ENCODE measurements around the gene SERTAD1. TPM values are rescaled to one million over a fixed set of nuclear protein-coding genes. Genes with fewer than 3 reads are reported as not detected.

The SERTAD1 gene
- polyA plus RNA-seq, 1 experiment: 21.9 TPM

DNA sequence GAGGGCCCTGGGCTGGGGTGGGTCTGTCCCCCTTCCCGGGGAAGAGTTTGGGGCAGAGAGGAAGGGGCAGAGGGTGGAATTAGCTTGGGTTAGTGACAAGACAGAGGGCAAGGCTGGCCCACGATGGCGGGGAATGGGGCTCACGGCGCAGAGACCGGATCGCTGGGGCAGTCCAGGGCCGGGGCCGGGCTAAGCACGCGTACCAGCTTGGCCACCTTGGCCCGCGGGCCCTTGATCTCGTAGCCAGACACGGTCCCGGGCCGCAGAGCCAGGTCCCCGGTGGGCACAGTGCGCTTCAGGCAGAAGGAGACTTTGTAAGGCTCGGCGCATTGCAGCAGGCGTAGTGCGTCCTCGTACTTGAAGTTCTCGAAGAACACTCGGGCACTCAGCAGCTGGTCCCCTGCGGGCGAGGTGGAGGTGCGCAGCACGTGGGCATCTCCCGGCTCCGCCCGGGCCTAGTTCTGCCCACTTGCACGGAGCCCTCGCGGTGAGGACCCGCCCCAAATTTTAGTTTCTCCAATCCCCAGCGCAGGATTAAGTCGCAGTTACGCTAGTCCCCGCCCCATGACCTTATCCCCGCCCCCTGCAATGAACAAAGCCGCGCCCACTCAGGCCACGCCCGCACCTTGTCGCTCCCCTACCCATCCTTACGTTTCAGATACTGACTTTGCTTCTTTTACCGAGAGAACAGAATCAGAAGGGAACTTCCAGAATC, 27.2 kb downstream of the SERTAD1 start:
- H3K36me3 ChIP-seq (ENCODE audit: control insufficient read depth, insufficient read depth, low read length): no peaks in the 10 kb centered on the region
- H3K4me3 ChIP-seq (ENCODE audit: low read depth, low read length): no peak overlapping the region; the same call in 1 of the 2 replicates
- CTCF ChIA-PET: no interaction called here
- peaks cover 1% of the 10 kb centered on the region; the same call in 1 of the 2 replicates for H3K27me3 ChIP-seq (ENCODE audit: control insufficient read depth, insufficient read depth, low read length)
- POLR2A ChIA-PET: no interaction called here
- TF ChIP-seq, protein P1, sequence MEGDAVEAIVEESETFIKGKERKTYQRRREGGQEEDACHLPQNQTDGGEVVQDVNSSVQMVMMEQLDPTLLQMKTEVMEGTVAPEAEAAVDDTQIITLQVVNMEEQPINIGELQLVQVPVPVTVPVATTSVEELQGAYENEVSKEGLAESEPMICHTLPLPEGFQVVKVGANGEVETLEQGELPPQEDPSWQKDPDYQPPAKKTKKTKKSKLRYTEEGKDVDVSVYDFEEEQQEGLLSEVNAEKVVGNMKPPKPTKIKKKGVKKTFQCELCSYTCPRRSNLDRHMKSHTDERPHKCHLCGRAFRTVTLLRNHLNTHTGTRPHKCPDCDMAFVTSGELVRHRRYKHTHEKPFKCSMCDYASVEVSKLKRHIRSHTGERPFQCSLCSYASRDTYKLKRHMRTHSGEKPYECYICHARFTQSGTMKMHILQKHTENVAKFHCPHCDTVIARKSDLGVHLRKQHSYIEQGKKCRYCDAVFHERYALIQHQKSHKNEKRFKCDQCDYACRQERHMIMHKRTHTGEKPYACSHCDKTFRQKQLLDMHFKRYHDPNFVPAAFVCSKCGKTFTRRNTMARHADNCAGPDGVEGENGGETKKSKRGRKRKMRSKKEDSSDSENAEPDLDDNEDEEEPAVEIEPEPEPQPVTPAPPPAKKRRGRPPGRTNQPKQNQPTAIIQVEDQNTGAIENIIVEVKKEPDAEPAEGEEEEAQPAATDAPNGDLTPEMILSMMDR (IDR thresholded peaks at IDR 0.05; ENCODE audit: insufficient read depth, low read depth, low read length): no peak
- no peak for DNase-seq (ENCODE audit: low read depth)

DNA sequence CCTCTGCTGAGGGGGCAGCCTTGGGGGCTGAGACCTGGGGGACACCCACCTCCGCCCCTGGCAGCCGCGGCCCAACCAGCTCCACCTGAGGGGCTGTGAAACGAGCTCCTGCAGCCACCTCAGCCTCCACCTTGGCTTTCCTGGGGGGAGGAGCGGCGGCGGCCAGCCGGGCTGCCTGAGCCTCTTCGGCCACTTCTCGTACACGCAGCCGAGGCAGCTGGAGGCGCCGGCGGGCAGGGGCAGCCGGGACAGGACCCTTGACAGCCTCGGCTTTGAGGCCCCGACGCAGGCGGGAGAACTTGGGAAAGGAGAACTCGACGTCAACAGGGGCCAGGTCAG, 28.3 kb downstream of the SERTAD1 start:
- POLR2A ChIA-PET: no interaction called here

DNA sequence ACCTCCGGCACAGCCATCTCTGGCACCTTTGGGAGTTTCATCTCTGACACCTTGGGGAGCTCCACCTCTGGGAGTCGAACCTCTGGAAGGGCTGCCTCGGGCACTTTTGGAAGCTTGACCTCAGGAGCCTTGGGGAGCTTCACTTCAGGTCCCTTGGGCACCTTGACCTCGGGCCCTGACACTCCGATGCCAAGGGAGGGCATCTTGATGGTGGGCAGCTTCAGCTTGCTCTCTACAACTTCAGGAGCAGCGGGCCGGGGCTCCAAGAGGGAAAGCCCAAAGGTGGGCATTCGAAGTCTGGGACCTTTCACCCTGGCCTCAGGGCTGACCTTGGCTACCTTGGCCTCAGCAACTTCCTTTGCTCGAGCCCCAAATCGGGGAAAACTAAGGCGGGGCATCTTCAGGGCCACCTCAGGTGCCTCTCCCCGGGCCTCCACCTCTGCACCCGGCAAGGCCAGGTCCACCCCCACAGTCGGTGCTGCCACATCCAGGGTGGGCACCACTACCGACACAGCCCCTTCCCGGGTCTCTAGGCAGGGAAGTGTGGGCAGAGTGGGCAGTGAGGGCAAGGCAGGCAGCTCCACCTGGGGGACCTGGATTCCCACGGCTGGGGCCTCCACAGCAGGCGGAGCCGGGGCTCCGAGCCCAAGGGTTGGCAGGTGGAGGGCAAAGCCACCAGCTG, 28.8 kb downstream of the SERTAD1 start:
- ChIA-PET CTCF (interaction anchor here (1.3 to 1.7 kb wide), 2 partner anchors 17 to 24 kb away, joined by 4 to 8 read pairs; no protein-coding TSS in a partner anchor), POLR2A (no interaction called here)
- Histone ChIP-seq H3K4me3 (ENCODE audit: low read depth, low read length) (no peak overlapping the region), H3K27me3 (ENCODE audit: control insufficient read depth, insufficient read depth, low read length) (peaks cover 1% of the 10 kb centered on the region; the same call in 1 of the 2 replicates), H3K36me3 (ENCODE audit: control insufficient read depth, insufficient read depth, low read length) (no peaks in the 10 kb centered on the region)
- DNase-seq (ENCODE audit: low read depth): no peak
- TF ChIP-seq, protein P1 (IDR thresholded peaks at IDR 0.05; ENCODE audit: insufficient read depth, low read depth, low read length): no peak

More for the DNA sequence above, 28.3 kb downstream of the SERTAD1 start:
- Histone ChIP-seq H3K4me3 (ENCODE audit: low read depth, low read length) (no peak overlapping the region), H3K36me3 (ENCODE audit: control insufficient read depth, insufficient read depth, low read length) (no peaks in the 10 kb centered on the region), H3K27me3 (ENCODE audit: control insufficient read depth, insufficient read depth, low read length) (peaks cover 1% of the 10 kb centered on the region; the same call in 1 of the 2 replicates)
- no peak for DNase-seq (ENCODE audit: low read depth)
- CTCF ChIA-PET: interaction anchor here (1.7 kb wide), 1 partner anchor 23 kb away, joined by 8 read pairs; no protein-coding TSS in a partner anchor
- TF ChIP-seq, protein P1 (IDR thresholded peaks at IDR 0.05; ENCODE audit: insufficient read depth, low read depth, low read length): no peak

DNA sequence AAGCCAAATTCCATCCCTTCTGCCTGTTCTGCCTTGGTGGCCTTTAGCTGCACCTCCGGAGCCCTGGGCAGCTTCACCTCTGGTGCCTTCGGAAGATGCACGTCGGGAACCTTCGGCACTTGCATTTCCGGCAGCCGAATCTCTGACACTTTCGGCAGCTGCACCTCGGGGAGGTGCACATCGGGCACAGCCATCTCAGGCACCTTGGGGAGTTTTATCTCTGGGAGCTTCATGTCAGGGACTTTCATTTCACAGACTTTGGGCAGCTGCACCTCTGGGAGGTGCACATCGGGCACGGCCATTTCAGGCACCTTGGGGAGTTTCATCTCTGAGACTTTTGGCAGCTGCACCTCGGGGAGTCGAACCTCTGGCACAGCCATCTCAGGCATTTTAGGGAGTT, 29.8 kb downstream of the SERTAD1 start:
- ChIA-PET POLR2A (no interaction called here), CTCF (interaction anchor here (1.3 to 1.7 kb wide), 2 partner anchors 16 to 25 kb away, joined by 4 to 8 read pairs; no protein-coding TSS in a partner anchor)
- peaks cover 1% of the 10 kb centered on the region; the same call in 1 of the 2 replicates for H3K27me3 ChIP-seq (ENCODE audit: control insufficient read depth, insufficient read depth, low read length)
- TF ChIP-seq, protein P1 (IDR thresholded peaks at IDR 0.05; ENCODE audit: insufficient read depth, low read depth, low read length): no peak
- H3K36me3 ChIP-seq (ENCODE audit: control insufficient read depth, insufficient read depth, low read length): no peaks in the 10 kb centered on the region
- H3K4me3 ChIP-seq (ENCODE audit: low read depth, low read length): no peak overlapping the region
- no peak for DNase-seq (ENCODE audit: low read depth)

DNA sequence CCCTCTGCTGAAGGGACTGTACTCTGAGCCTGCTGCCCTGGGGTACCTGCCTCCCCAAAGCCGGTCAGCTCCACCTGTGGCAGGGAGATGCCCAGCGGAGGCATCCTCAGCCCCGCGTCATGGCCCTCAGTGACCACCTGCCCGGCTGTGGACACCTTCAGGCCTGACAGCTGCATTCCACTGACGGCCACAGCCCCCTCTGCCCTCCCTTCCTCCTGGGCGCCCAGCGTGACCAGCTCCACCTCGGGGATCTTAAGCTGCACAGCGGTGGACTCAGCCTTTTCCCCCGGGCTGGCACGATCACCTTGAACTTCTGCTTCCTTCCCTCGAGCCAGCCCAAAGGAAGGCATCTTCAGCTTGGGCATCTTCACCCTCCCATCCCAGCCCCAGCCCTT, 31.0 kb downstream of the SERTAD1 start:
- CTCF ChIA-PET: no interaction called here
- peaks cover 1% of the 10 kb centered on the region; the same call in 1 of the 2 replicates for H3K27me3 ChIP-seq (ENCODE audit: control insufficient read depth, insufficient read depth, low read length)
- H3K36me3 ChIP-seq (ENCODE audit: control insufficient read depth, insufficient read depth, low read length): no peaks in the 10 kb centered on the region
- no peak overlapping the region for H3K4me3 ChIP-seq (ENCODE audit: low read depth, low read length)
- POLR2A ChIA-PET: no interaction called here
- TF ChIP-seq, protein P1 (IDR thresholded peaks at IDR 0.05; ENCODE audit: insufficient read depth, low read depth, low read length): no peak
- DNase-seq (ENCODE audit: low read depth): no peak
